Mucosa of stomach (tissue), 1 donor: ENCODE measurements around the gene CD7.
"Not testable (repeated sequence)": the region's sequence is repeated elsewhere in the genome, so short reads cannot be mapped to it uniquely, and the experiment has no call there.

Source experiments
- H3K27me3 ChIP-seq: one replicate; pipeline ENCODE4 v1.7.0; 2013; ENCODE audit warnings: mild to moderate bottlenecking, low read length; ENCODE audit not compliant: control insufficient read depth, insufficient read depth
- H3K36me3 ChIP-seq: one replicate; pipeline ENCODE4 v1.7.0; 2013; ENCODE audit warnings: low read length; ENCODE audit not compliant: control insufficient read depth, insufficient read depth
- H3K4me1 ChIP-seq: one replicate; pipeline ENCODE4 v1.7.0; 2013; ENCODE audit warnings: mild to moderate bottlenecking, low read length; ENCODE audit not compliant: control insufficient read depth, insufficient read depth
- H3K4me3 ChIP-seq: one replicate; pipeline ENCODE4 v1.7.0; 2013; ENCODE audit warnings: low read length
- H3K9ac ChIP-seq: one replicate; pipeline ENCODE4 v1.7.0; 2013; ENCODE audit warnings: mild to moderate bottlenecking, low read length, moderate library complexity
- H3K9me3 ChIP-seq: one replicate; pipeline ENCODE4 v1.7.0; 2013; ENCODE audit warnings: mild to moderate bottlenecking, low read length, moderate library complexity; ENCODE audit not compliant: control insufficient read depth
- donor health status: Pancreatic carcinoma.

Gene CD7

DNA sequence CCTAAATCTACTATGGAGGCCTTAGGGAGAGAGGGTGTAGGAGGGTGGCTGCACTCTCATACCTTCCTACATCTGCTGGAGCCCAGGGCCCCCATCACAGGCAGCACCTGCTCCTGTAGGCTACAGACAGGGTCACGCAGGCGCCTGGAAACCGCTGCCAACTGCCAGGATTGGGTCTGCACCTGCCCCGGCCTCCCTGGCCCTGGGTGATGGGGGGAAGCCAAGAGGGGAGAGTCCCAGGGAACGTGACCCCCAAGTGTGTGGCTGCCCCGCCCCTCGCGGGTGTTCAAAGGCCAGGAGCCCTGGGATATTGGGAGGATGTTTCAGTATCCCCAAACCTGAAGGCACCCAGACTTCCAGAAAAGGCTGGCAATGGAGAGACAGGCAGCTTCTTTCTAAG lies 36.1 kb upstream of the CD7 start:
- H3K4me3 ChIP-seq = no peak overlapping the region
- no peak overlapping the region for H3K9ac ChIP-seq
- no peaks in the 10 kb centered on the region for H3K9me3 ChIP-seq
- H3K27me3 ChIP-seq = peaks cover 13% of the 10 kb centered on the region
- H3K4me1 ChIP-seq = peaks cover 33% of the 10 kb centered on the region
- no peaks in the 10 kb centered on the region for H3K36me3 ChIP-seq

- Histone ChIP-seq H3K9me3 (no peaks in the 10 kb centered on the region), H3K9ac (no peak overlapping the region), H3K4me3 (no peak overlapping the region), H3K36me3 (no peaks in the 10 kb centered on the region), H3K4me1 (peaks cover 34% of the 10 kb centered on the region), H3K27me3 (peaks cover 6% of the 10 kb centered on the region)
These were observed 34.5 kb upstream of the CD7 start for GRCh38 chr17:82351713-82352488.

DNA sequence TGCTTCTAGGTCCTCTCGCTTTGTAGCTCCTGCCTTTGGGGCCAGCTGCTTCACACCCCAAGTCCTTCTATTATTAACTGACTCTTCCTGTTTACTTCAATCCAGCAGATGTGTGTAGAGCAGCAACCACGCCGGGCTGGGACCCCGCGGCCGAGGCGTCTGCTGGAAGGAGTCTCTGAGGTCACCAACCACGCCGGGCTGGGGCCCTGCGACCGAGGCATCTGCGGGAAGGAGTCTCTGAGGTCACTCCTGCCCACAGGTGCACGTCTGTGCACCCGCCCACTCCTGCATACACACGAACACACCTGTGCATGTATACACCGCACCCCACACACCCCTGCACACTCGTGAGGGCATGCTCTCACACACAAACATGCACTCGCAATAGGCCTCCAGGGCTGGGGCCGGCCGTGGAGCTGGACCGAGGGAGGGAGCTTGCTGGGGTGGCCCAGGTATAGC lies 33.9 kb upstream of the CD7 start:
- no peaks in the 10 kb centered on the region for H3K27me3 ChIP-seq
- peaks cover 35% of the 10 kb centered on the region for H3K4me1 ChIP-seq
- no peaks in the 10 kb centered on the region for H3K9me3 ChIP-seq
- no peak overlapping the region for H3K4me3 ChIP-seq
- H3K9ac ChIP-seq = no peak overlapping the region
- H3K36me3 ChIP-seq = no peaks in the 10 kb centered on the region

DNA sequence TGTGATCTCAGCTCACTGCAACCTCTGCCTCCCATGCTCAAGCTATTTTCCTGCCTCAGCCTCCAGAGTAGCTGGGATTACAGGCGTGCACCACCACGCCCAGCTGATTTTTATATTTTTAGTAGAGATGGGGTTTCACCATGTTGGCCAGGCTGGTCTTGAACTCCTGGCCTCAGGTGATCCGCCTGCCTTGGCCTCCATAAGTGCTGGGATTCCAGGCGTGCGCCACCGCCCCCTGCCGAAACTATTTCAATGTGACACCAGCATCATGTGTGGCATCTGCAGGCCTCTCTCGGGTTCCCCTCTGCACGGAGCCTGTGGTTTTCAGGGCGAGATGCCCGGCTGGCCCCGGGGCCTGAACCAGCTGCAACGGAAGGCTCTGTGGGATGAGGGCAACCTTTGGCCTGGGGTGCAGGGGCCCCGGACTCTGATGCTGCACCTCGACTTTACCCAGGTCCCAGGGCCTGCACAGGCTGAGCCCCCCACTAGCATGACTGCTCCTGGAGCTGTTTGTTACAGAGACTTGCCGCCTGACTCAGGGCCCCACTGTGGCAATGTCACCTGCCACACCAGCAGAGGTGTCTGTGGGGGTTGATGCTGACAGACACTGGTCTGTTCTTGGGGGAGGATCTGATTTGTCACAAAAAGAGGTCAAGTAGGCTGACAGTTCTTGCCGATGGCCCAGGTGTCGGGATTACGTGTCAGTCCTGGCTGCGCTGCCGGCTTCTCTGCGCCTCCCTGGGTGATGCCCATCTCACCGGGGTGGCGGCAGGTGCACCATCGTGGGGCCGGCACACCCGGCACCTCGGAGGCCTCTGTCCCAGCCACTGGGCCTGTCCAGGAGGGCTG lies 33.0 kb upstream of the CD7 start:
- peaks cover 30% of the 10 kb centered on the region for H3K4me1 ChIP-seq
- no peaks in the 10 kb centered on the region for H3K9me3 ChIP-seq
- no peak overlapping the region for H3K9ac ChIP-seq
- H3K4me3 ChIP-seq = no peak overlapping the region
- H3K27me3 ChIP-seq = no peaks in the 10 kb centered on the region
- H3K36me3 ChIP-seq = no peaks in the 10 kb centered on the region

GRCh38 chr17:82349287-82349701 lies 31.9 kb upstream of the CD7 start:
- Histone ChIP-seq H3K9me3 (no peaks in the 10 kb centered on the region), H3K9ac (no peak overlapping the region), H3K36me3 (no peaks in the 10 kb centered on the region), H3K4me1 (peaks cover 33% of the 10 kb centered on the region), H3K4me3 (no peak overlapping the region), H3K27me3 (no peaks in the 10 kb centered on the region)

- Histone ChIP-seq H3K9me3 (no peaks in the 10 kb centered on the region), H3K27me3 (no peaks in the 10 kb centered on the region), H3K9ac (no peak overlapping the region), H3K4me3 (no peak overlapping the region), H3K36me3 (no peaks in the 10 kb centered on the region), H3K4me1 (peaks cover 34% of the 10 kb centered on the region)
These were observed 31.5 kb upstream of the CD7 start for GRCh38 chr17:82348866-82349265.

DNA sequence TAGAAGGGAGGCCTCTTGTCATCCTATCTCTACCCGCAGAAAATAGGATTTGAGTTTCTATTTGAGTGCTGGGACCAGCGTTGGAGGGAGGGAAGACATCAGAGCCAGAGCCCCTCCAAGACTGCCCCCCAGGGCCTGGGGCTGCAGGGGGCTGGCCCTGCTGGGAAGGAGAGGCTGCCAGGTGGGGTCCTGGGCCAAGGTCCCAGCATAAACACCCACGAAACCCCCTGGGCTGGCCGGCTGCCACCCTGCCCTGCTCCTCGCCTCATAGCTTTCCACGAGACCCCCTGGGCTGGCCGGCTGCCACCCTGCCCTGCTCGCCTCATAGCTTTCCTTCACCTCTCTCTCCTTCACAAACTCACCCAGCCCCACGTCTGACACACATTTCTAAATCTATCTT lies 31.0 kb upstream of the CD7 start:
- Histone ChIP-seq H3K4me3 (no peak overlapping the region), H3K36me3 (no peaks in the 10 kb centered on the region), H3K9ac (no peak overlapping the region), H3K4me1 (peaks cover 34% of the 10 kb centered on the region), H3K9me3 (no peaks in the 10 kb centered on the region), H3K27me3 (no peaks in the 10 kb centered on the region)

- not testable (repeated sequence) for H3K36me3 ChIP-seq
- H3K4me1 ChIP-seq = peaks cover 34% of the 10 kb centered on the region
These were observed 30.6 kb upstream of the CD7 start for GRCh38 chr17:82347994-82348393.

DNA sequence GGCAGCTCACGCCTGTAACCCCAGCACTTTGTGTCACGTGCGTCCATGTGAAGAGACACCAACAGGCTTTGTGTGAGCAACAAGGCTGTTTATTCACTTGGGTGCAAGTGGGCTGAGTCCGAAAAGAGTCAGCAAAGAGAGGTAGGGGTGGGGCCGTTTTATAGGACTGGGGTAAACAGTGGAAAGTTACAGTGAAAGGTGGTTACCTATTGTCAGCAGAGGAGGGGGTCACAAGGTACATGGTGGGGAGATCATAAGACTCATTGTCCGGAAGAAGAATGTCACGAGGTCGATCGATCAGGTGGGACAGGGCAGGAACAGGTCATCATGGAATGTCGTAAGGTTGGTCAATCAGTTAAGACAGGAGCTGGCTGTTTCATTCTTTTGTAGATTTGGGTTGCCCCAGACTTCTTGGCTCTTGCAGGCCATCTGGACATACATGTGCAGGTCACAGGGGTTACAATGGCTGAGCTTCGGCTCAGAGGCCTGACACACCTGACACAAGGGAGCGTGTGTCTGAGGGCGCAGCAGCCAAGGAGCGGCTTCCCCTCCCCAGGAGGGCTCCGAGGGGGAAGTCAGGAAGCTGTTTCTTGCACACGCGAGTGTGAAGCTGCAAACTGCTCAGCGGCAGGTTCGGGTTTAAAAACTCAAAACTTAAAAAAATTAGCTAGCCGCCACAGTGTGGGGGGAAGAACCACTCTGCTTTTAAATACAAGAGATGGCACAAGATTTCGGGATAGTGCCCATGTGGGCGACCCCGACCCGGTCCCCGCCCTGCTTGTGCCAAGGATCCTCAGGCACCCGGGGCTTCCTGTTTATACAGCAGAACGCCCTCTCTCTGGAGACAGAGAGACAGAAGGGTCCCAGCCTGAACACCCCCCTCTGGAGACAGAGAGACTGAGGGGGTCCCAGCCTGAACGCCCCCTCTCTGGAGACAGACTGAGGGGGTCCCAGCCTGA lies 29.2 kb upstream of the CD7 start:
- no peak overlapping the region for H3K9ac ChIP-seq
- no peak overlapping the region for H3K4me3 ChIP-seq
- no peaks in the 10 kb centered on the region for H3K9me3 ChIP-seq
- peaks cover 28% of the 10 kb centered on the region for H3K4me1 ChIP-seq
- no peaks in the 10 kb centered on the region for H3K36me3 ChIP-seq
- H3K27me3 ChIP-seq = no peaks in the 10 kb centered on the region

More at GRCh38 chr17:82347994-82348393, 30.6 kb upstream of the CD7 start:
- not testable (repeated sequence) for H3K9ac ChIP-seq, H3K9me3 ChIP-seq, H3K4me3 ChIP-seq, H3K27me3 ChIP-seq

DNA sequence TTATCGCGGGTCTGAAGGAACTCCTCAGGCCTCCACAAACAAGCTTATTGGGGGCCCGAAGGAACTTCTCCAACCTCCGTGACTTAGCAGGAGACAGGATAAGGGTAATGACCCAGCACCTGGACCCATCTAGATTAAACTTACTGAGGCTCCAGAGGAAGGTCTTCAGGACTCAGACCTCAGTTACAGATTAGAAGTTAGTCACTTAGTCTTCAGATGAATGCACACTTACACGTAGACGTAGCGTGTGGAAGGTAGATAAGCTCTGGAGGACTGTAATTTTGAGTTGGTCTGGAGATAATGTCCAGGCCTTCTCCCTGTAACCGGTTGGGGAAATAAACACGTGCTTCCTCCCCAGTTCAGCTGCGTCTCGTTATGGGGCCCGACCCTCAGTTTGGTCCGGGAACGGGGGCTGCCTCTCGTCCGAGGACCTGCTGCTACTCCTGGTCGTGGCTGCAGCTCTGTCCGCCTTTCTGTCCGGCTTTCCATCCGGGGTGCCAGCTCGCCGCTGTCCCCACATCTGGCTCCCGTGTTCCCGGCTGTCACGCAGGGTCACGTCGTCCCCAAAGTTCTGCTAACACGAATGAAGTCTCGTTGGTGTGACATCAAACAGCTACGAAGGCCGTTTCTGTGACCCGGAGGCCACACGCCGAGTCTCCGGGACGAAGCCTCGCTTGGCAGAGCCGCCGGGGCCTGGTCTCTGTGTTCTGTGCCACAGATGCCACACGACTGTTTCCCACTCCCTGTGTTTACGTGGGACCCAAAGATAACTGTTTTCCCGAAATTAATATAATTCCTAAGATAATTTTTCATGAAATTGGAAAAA lies 28.0 kb upstream of the CD7 start:
- no peaks in the 10 kb centered on the region for H3K27me3 ChIP-seq
- no peak overlapping the region for H3K9ac ChIP-seq
- peaks cover 27% of the 10 kb centered on the region for H3K4me1 ChIP-seq
- no peaks in the 10 kb centered on the region for H3K36me3 ChIP-seq
- H3K4me3 ChIP-seq = no peak overlapping the region
- H3K9me3 ChIP-seq = no peaks in the 10 kb centered on the region
